NCI-H748 (cell line): ENCODE results near the gene KCNH8.

ENCODE experiments used
- DNase-seq: peaks from one replicate; lab custom pipeline; 2025; ENCODE audit not compliant: unreplicated experiment; lab: John Stamatoyannopoulos, UW

The KCNH8 gene

GRCh38 chr3:19248767-19249166 lies 100.5 kb downstream of the KCNH8 start:
- no peak for DNase-seq

- peak; percentile 6 for DNase-seq
Observed at GRCh38 chr3:19250959-19251610, 102.8 kb downstream of the KCNH8 start.

GRCh38 chr3:19254189-19254588 lies 105.9 kb downstream of the KCNH8 start:
- DNase-seq = no peak

GRCh38 chr3:19254784-19255338 lies 106.6 kb downstream of the KCNH8 start:
- no peak for DNase-seq

GRCh38 chr3:19256313-19256712 lies 108.0 kb downstream of the KCNH8 start:
- DNase-seq = peak; percentile 2

GRCh38 chr3:19263606-19264005 lies 115.3 kb downstream of the KCNH8 start:
- no peak for DNase-seq

- DNase-seq = no peak
Observed at GRCh38 chr3:19264424-19264823, 116.1 kb downstream of the KCNH8 start.

GRCh38 chr3:19267040-19267439 lies 118.7 kb downstream of the KCNH8 start:
- no peak for DNase-seq

GRCh38 chr3:19270481-19270880 lies 122.2 kb downstream of the KCNH8 start:
- DNase-seq = no peak

- DNase-seq = no peak
Observed at GRCh38 chr3:19272296-19272695, 124.0 kb downstream of the KCNH8 start.

- no peak for DNase-seq
Observed at GRCh38 chr3:19273091-19273490, 124.8 kb downstream of the KCNH8 start.

GRCh38 chr3:19274576-19274975 lies 126.3 kb downstream of the KCNH8 start:
- DNase-seq = no peak

- no peak for DNase-seq
Observed at GRCh38 chr3:19284974-19285373, 136.7 kb downstream of the KCNH8 start.

GRCh38 chr3:19293295-19293694 lies 145.0 kb downstream of the KCNH8 start:
- DNase-seq = no peak

GRCh38 chr3:19295208-19295607 lies 146.9 kb downstream of the KCNH8 start:
- DNase-seq = no peak

- no peak for DNase-seq
Observed at GRCh38 chr3:19331931-19332330, 183.6 kb downstream of the KCNH8 start.

GRCh38 chr3:19334120-19334519 lies 185.8 kb downstream of the KCNH8 start:
- no peak for DNase-seq

GRCh38 chr3:19338769-19339168 lies 190.5 kb downstream of the KCNH8 start:
- no peak for DNase-seq

- DNase-seq = no peak
Observed at GRCh38 chr3:19342389-19342788, 194.1 kb downstream of the KCNH8 start.

GRCh38 chr3:19346759-19347158 lies 198.4 kb downstream of the KCNH8 start:
- no peak for DNase-seq

GRCh38 chr3:19347671-19348070 lies 199.4 kb downstream of the KCNH8 start:
- DNase-seq = no peak

- DNase-seq = no peak
Observed at GRCh38 chr3:19348500-19348899, 200.2 kb downstream of the KCNH8 start.

- peak; percentile 25 for DNase-seq
Observed at GRCh38 chr3:19348941-19349564, 200.7 kb downstream of the KCNH8 start.
